T-helper 2 cell treated with Interferon-gamma antibody and Interleukin-4, amounts not matched to agents 100 ng/mL and 5 ng/mL, for 36 hours (primary cell): Measurements from ENCODE around the gene TMPRSS5. TPM values are rescaled to one million over a fixed set of nuclear protein-coding genes. Genes with fewer than 3 reads are reported as not detected.

Source experiments
- total RNA-seq: library from RNA; stranded (reverse); gene quantifications from 2 replicates; pipeline ENCODE4 v1.2.3, GENCODE V29; 2022

The TMPRSS5 gene
- total RNA-seq, 1 donor from 2014 or later, result 0.48 TPM

Other genes with a start within 250 kb of the TMPRSS5 start
- gene DRD2, start 230.9 kb downstream of the TMPRSS5 start, total RNA-seq, result not detected in 2 replicates
- 21.0 and 23.3 TPM in 2 replicates for gene ZW10, start 67.4 kb upstream of the TMPRSS5 start, total RNA-seq
- not detected in 2 replicates for gene CLDN25, start 73.5 kb upstream of the TMPRSS5 start, total RNA-seq
- gene USP28, start 169.3 kb upstream of the TMPRSS5 start, total RNA-seq, result 41.4 and 44.1 TPM in 2 replicates
- not detected in 2 replicates for gene HTR3B, start 198.5 kb upstream of the TMPRSS5 start, total RNA-seq